Peyer's patch (tissue), 4 donors: ENCODE measurements around the gene IL31RA. TPM values are rescaled to one million over a fixed set of nuclear protein-coding genes. Genes with fewer than 3 reads are reported as not detected.

Source experiments
- DNase-seq, 3 donors: peaks; one replicate each; pipeline ENCODE4 v3.0.0-alpha.2; 2017 to 2019
- H3K27ac ChIP-seq, 4 donors: fragments of 200-600 bp; sonication (generic); one replicate each; pipeline ENCODE4 v1.5.1; 2016 to 2019
- H3K27me3 ChIP-seq, 2 donors: fragments of 200-600 bp; sonication (generic); one replicate each; pipeline ENCODE4 v1.5.1; 2019
- H3K36me3 ChIP-seq, 3 donors: fragments of 200-600 bp; sonication (generic); one replicate each; pipeline ENCODE4 v1.5.1; 2016 to 2019
- H3K4me1 ChIP-seq, 4 donors: fragments of 200-600 bp; sonication (generic); one replicate each; pipeline ENCODE4 v1.5.1; 2016 to 2019
- H3K4me3 ChIP-seq, 4 donors: fragments of 200-600 bp; sonication (generic); 1 replicate in 3 of 4; 2 replicates in 1 of 4; pipeline ENCODE4 v1.5.1; 2016 to 2019; ENCODE audit warnings: mild to moderate bottlenecking in 1 of 4
- H3K9me3 ChIP-seq, 4 donors: fragments of 200-600 bp; sonication (generic); one replicate each; pipeline ENCODE4 v1.5.1; 2016 to 2019; ENCODE audit warnings: mild to moderate bottlenecking in 1 of 4
- CTCF ChIP-seq, 6 experiments: fragments of 450-650 bp in 4 of 6; fragments of 200-600 bp in 2 of 6; sonication (generic) in 1 of 6; IDR thresholded peaks; one replicate each; pipeline ENCODE4 v1.5.1; 2017 to 2019; ENCODE audit warnings: antibody characterized with exemption in 6 of 6, mild to moderate bottlenecking in 3 of 6, moderate library complexity in 1 of 6
- POLR2A ChIP-seq, 2 donors: fragments of 450-650 bp; IDR thresholded peaks; one replicate each; pipeline ENCODE4 v1.5.1; 2017; ENCODE audit warnings: antibody characterized with exemption in 2 of 2, mild to moderate bottlenecking in 2 of 2, moderate library complexity in 2 of 2
- total RNA-seq, 4 donors: library from RNA; depleted of rRNA; stranded (reverse); fragments of >200 nt; gene quantifications; one replicate each; pipeline ENCODE4 v1.1.0, GENCODE V29; 2016

Gene IL31RA
- total RNA-seq, 4 donors from 2014 or later, result not detected

GRCh38 chr5:55853818-55854217, 2.7 kb downstream of the IL31RA start:
- H3K4me3 ChIP-seq, result no peak overlapping the region
- TF ChIP-seq CTCF (IDR thresholded peaks at IDR 0.05) (no peak), POLR2A (IDR thresholded peaks at IDR 0.05) (no peak)
- DNase-seq, result no peak
- H3K27ac ChIP-seq, result no peak overlapping the region
- H3K9me3 ChIP-seq, result no peaks in the 10 kb centered on the region
- no peaks in the 10 kb centered on the region for H3K36me3 ChIP-seq
- H3K27me3 ChIP-seq, result no peaks in the 10 kb centered on the region
- H3K4me1 ChIP-seq, result no peaks in the 10 kb centered on the region

GRCh38 chr5:55855509-55855908, 4.4 kb downstream of the IL31RA start:
- Histone ChIP-seq H3K27ac (no peak overlapping the region), H3K4me1 (no peaks in the 10 kb centered on the region), H3K27me3 (no peaks in the 10 kb centered on the region), H3K36me3 (no peaks in the 10 kb centered on the region), H3K4me3 (no peak overlapping the region), H3K9me3 (no peaks in the 10 kb centered on the region)
- no peak for TF ChIP-seq CTCF (IDR thresholded peaks at IDR 0.05)
- no peak for TF ChIP-seq POLR2A (IDR thresholded peaks at IDR 0.05)
- DNase-seq, result no peak

GRCh38 chr5:55856516-55857246, 5.5 kb downstream of the IL31RA start:
- no peaks in the 10 kb centered on the region for H3K9me3 ChIP-seq
- H3K4me1 ChIP-seq, result no peaks in the 10 kb centered on the region
- no peaks in the 10 kb centered on the region for H3K27me3 ChIP-seq
- TF ChIP-seq POLR2A (IDR thresholded peaks at IDR 0.05) (no peak), CTCF (IDR thresholded peaks at IDR 0.05) (no peak)
- no peaks in the 10 kb centered on the region for H3K36me3 ChIP-seq
- DNase-seq, result no peak
- no peak overlapping the region for H3K27ac ChIP-seq
- no peak overlapping the region for H3K4me3 ChIP-seq

GRCh38 chr5:55857247-55857640, 6.1 kb downstream of the IL31RA start:
- no peak for TF ChIP-seq POLR2A (IDR thresholded peaks at IDR 0.05)
- TF ChIP-seq CTCF (IDR thresholded peaks at IDR 0.05), result no peak
- no peaks in the 10 kb centered on the region for H3K27me3 ChIP-seq
- H3K4me3 ChIP-seq, result no peak overlapping the region
- H3K36me3 ChIP-seq, result no peaks in the 10 kb centered on the region
- no peak overlapping the region for H3K27ac ChIP-seq
- no peaks in the 10 kb centered on the region for H3K9me3 ChIP-seq
- DNase-seq, result no peak
- H3K4me1 ChIP-seq, result no peaks in the 10 kb centered on the region

GRCh38 chr5:55858104-55858503, 6.9 kb downstream of the IL31RA start:
- H3K9me3 ChIP-seq, result no peaks in the 10 kb centered on the region
- no peaks in the 10 kb centered on the region for H3K4me1 ChIP-seq
- H3K27ac ChIP-seq, result no peak overlapping the region
- no peaks in the 10 kb centered on the region for H3K27me3 ChIP-seq
- H3K36me3 ChIP-seq, result no peaks in the 10 kb centered on the region
- no peak for DNase-seq
- TF ChIP-seq CTCF (IDR thresholded peaks at IDR 0.05) (no peak), POLR2A (IDR thresholded peaks at IDR 0.05) (no peak)
- H3K4me3 ChIP-seq, result no peak overlapping the region
